Cortex of kidney (tissue), 1 donor: ENCODE data around the gene GOSR2.
"Not testable (repeated sequence)": the region's sequence is repeated elsewhere in the genome, so short reads cannot be mapped to it uniquely, and the experiment has no call there.

ENCODE experiments used
- DNase-seq: peaks from one replicate; lab custom pipeline; 2025; lab: John Stamatoyannopoulos, UW

The GOSR2 gene

GRCh38 chr17:46964315-46965265 lies 41.6 kb downstream of the GOSR2 start:
- DNase-seq, result no peak

- no peak for DNase-seq
Measured at GRCh38 chr17:46968224-46968834, 45.4 kb downstream of the GOSR2 start.

- DNase-seq, result no peak
Measured at GRCh38 chr17:46968896-46969295, 45.9 kb downstream of the GOSR2 start.

- DNase-seq, result no peak
Measured at GRCh38 chr17:46971647-46972300, 48.8 kb downstream of the GOSR2 start.

GRCh38 chr17:46972346-46972745 lies 49.4 kb downstream of the GOSR2 start:
- no peak for DNase-seq

GRCh38 chr17:46974086-46974485 lies 51.1 kb downstream of the GOSR2 start:
- DNase-seq, result no peak

GRCh38 chr17:46975287-46975686 lies 52.3 kb downstream of the GOSR2 start:
- no peak for DNase-seq

- DNase-seq, result no peak
Measured at GRCh38 chr17:46976626-46977270, 53.8 kb downstream of the GOSR2 start.

- no peak for DNase-seq
Measured at GRCh38 chr17:46977348-46977747, 54.4 kb downstream of the GOSR2 start.

GRCh38 chr17:46977750-46978488 lies 55.0 kb downstream of the GOSR2 start:
- no peak for DNase-seq

GRCh38 chr17:46978489-46979146 lies 55.7 kb downstream of the GOSR2 start:
- no peak for DNase-seq

- no peak for DNase-seq
Measured at GRCh38 chr17:46979147-46979863, 56.3 kb downstream of the GOSR2 start, which contains the start of gene RPRML. Gene RPRML, minus strand, starts transcription at chr17:46979253. Its CDS starts 246 bp downstream, at chr17:46979007.

GRCh38 chr17:46982577-46982976 lies 59.6 kb downstream of the GOSR2 start:
- no peak for DNase-seq

- DNase-seq, result no peak
Measured at GRCh38 chr17:46983782-46984181, 60.8 kb downstream of the GOSR2 start.

- DNase-seq, result no peak
Measured at GRCh38 chr17:46984341-46984740, 61.4 kb downstream of the GOSR2 start.

- no peak for DNase-seq
Measured at GRCh38 chr17:46984892-46985291, 61.9 kb downstream of the GOSR2 start.

- no peak for DNase-seq
Measured at GRCh38 chr17:46986366-46986765, 63.4 kb downstream of the GOSR2 start.

- DNase-seq, result not testable (repeated sequence)
Measured at GRCh38 chr17:46987927-46988326, 65.0 kb downstream of the GOSR2 start.

GRCh38 chr17:46989637-46990431 lies 66.9 kb downstream of the GOSR2 start:
- DNase-seq, result no peak
